ENCODE data around the gene SUPT3H. TPM values are rescaled to one million over a fixed set of nuclear protein-coding genes. Genes with fewer than 3 reads are reported as not detected.

SUPT3H gene
- total RNA-seq, 3 donors from 2014 or later (not counting 1 experiment from before 2014, with no cell fraction given) = 7.3 to 10.9 (median 9.9) TPM

DNA sequence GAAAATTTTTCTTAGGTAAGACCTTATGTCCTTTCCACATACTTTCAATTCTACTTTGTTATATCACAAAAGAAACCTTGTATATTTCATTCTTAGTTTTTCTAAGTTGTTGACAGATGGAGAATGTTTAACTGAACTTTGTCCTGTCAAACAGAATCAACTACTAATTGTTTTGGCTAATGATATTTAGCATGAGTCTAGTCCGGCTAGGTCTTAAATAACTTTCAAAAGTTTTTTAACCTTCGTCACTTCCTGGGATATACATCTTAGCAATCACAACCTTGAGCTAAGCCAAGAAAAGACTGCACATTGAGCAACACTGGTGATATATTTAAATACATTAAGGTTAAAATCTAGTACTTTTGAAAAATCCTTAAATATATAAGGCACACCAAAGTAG, 112.5 kb downstream of the SUPT3H start:
- intact Hi-C loops (cut with micrococcal nuclease) = no loop called here
- WGBS (ENCODE audit: insufficient coverage) = 100% methylated on average over 2 of the region's 2 CpGs
- TF ChIP-seq, protein P1, sequence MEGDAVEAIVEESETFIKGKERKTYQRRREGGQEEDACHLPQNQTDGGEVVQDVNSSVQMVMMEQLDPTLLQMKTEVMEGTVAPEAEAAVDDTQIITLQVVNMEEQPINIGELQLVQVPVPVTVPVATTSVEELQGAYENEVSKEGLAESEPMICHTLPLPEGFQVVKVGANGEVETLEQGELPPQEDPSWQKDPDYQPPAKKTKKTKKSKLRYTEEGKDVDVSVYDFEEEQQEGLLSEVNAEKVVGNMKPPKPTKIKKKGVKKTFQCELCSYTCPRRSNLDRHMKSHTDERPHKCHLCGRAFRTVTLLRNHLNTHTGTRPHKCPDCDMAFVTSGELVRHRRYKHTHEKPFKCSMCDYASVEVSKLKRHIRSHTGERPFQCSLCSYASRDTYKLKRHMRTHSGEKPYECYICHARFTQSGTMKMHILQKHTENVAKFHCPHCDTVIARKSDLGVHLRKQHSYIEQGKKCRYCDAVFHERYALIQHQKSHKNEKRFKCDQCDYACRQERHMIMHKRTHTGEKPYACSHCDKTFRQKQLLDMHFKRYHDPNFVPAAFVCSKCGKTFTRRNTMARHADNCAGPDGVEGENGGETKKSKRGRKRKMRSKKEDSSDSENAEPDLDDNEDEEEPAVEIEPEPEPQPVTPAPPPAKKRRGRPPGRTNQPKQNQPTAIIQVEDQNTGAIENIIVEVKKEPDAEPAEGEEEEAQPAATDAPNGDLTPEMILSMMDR (IDR thresholded peaks at IDR 0.05) = no peak
- Histone ChIP-seq H3K27ac (ENCODE audit: low read length) (no peak overlapping the region), H3K27me3 (ENCODE audit: control insufficient read depth, insufficient read depth, low read length) (no peaks in the 10 kb centered on the region), H3K36me3 (ENCODE audit: control insufficient read depth, insufficient read depth, low read length) (no peaks in the 10 kb centered on the region), H3K4me1 (ENCODE audit: control insufficient read depth, insufficient read depth, low read length) (no peaks in the 10 kb centered on the region), H3K9me3 (ENCODE audit: control insufficient read depth, insufficient read depth, low read length) (no peaks in the 10 kb centered on the region), H3K4me3 (ENCODE audit: low read length) (no peak overlapping the region)
- H3K36me3 Mint-ChIP-seq = no peaks in the 10 kb centered on the region
- no peak for DNase-seq
- no peak for ATAC-seq
- no peaks in the 10 kb centered on the region for H3K27me3 Mint-ChIP-seq (ENCODE audit: low read depth in 2 of 2)
- H3K4me1 Mint-ChIP-seq = no peaks in the 10 kb centered on the region
- peaks cover 0 to 2% of the 10 kb centered on the region in 2 donors for H3K9me3 Mint-ChIP-seq
- no peak overlapping the region for H3K27ac Mint-ChIP-seq
- H3K4me3 Mint-ChIP-seq = no peak overlapping the region

- Mint-ChIP-seq H3K36me3 (no peaks in the 10 kb centered on the region), H3K9me3 (peaks cover 0 to 2% of the 10 kb centered on the region in 2 donors), H3K27ac (no peak overlapping the region), H3K4me3 (no peak overlapping the region), H3K27me3 (ENCODE audit: low read depth in 2 of 2) (no peaks in the 10 kb centered on the region), H3K4me1 (no peaks in the 10 kb centered on the region)
- DNase-seq = no peak
- no peaks in the 10 kb centered on the region for H3K36me3 ChIP-seq (ENCODE audit: control insufficient read depth, insufficient read depth, low read length)
- no peak overlapping the region for H3K4me3 ChIP-seq (ENCODE audit: low read length)
- no peaks in the 10 kb centered on the region for H3K27me3 ChIP-seq (ENCODE audit: control insufficient read depth, insufficient read depth, low read length)
- TF ChIP-seq, protein P1 (IDR thresholded peaks at IDR 0.05) = no peak
- no peak for ATAC-seq
- no peaks in the 10 kb centered on the region for H3K4me1 ChIP-seq (ENCODE audit: control insufficient read depth, insufficient read depth, low read length)
- H3K9me3 ChIP-seq (ENCODE audit: control insufficient read depth, insufficient read depth, low read length) = no peaks in the 10 kb centered on the region
- intact Hi-C loops (cut with micrococcal nuclease) = no loop called here
- H3K27ac ChIP-seq (ENCODE audit: low read length) = no peak overlapping the region
- 100% methylated on average over 2 of the region's 3 CpGs for WGBS (ENCODE audit: insufficient coverage)
These were observed 117.0 kb downstream of the SUPT3H start for GRCh38 chr6:45260696-45261095.

GRCh38 chr6:45256697-45257695, 120.7 kb downstream of the SUPT3H start:
- no peak overlapping the region for H3K4me3 Mint-ChIP-seq
- no peaks in the 10 kb centered on the region for H3K36me3 Mint-ChIP-seq
- Histone ChIP-seq H3K27ac (ENCODE audit: low read length) (no peak overlapping the region), H3K27me3 (ENCODE audit: control insufficient read depth, insufficient read depth, low read length) (no peaks in the 10 kb centered on the region), H3K4me1 (ENCODE audit: control insufficient read depth, insufficient read depth, low read length) (no peaks in the 10 kb centered on the region), H3K9me3 (ENCODE audit: control insufficient read depth, insufficient read depth, low read length) (no peaks in the 10 kb centered on the region), H3K4me3 (ENCODE audit: low read length) (no peak overlapping the region), H3K36me3 (ENCODE audit: control insufficient read depth, insufficient read depth, low read length) (no peaks in the 10 kb centered on the region)
- intact Hi-C loops (cut with micrococcal nuclease) = no loop called here
- WGBS (ENCODE audit: insufficient coverage) = 91% methylated on average over 5 of the region's 9 CpGs
- no peak for DNase-seq
- TF ChIP-seq, protein P1 (IDR thresholded peaks at IDR 0.05) = no peak
- no peaks in the 10 kb centered on the region for H3K4me1 Mint-ChIP-seq
- no peaks in the 10 kb centered on the region for H3K27me3 Mint-ChIP-seq (ENCODE audit: low read depth in 2 of 2)
- ATAC-seq = no peak
- H3K9me3 Mint-ChIP-seq = no peaks in the 10 kb centered on the region
- H3K27ac Mint-ChIP-seq = no peak overlapping the region
